Measurements from ENCODE around the gene RNU6-1.

DNA sequence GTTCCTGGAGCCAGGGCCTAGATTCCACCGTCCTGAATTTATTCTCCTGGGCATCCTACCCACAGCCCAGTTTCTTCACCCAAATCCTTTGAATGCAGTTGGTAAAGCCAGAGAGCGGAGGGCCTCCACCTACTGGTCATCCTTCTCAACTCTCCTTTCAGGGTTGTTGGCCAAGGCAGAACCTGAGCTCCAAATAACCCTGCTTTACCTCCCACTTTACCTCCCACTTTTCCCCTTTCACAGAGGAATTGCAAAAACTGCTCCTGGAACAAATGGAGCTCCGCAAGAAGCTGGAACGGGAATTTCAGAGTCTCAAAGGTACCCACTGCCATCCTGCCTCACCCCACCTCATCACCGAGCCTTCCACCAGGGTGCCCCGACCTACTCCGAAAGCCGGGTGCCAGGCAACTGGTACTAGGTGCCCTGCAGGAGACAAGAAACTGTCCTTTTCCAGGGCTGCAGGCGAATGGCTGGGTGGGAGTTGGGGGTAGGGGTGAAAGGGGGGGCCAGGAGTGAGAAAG, 7.8 kb downstream of the RNU6-1 start:
- TF ChIP-seq, protein P1, sequence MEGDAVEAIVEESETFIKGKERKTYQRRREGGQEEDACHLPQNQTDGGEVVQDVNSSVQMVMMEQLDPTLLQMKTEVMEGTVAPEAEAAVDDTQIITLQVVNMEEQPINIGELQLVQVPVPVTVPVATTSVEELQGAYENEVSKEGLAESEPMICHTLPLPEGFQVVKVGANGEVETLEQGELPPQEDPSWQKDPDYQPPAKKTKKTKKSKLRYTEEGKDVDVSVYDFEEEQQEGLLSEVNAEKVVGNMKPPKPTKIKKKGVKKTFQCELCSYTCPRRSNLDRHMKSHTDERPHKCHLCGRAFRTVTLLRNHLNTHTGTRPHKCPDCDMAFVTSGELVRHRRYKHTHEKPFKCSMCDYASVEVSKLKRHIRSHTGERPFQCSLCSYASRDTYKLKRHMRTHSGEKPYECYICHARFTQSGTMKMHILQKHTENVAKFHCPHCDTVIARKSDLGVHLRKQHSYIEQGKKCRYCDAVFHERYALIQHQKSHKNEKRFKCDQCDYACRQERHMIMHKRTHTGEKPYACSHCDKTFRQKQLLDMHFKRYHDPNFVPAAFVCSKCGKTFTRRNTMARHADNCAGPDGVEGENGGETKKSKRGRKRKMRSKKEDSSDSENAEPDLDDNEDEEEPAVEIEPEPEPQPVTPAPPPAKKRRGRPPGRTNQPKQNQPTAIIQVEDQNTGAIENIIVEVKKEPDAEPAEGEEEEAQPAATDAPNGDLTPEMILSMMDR (IDR thresholded peaks at IDR 0.05) = no peak
- TF ChIP-seq POLR2AphosphoS5 (IDR thresholded peaks at IDR 0.05) = no peak
- no peak for TF ChIP-seq EP300 (IDR thresholded peaks at IDR 0.05)
- no peak for TF ChIP-seq POLR2A (IDR thresholded peaks at IDR 0.05)

All from gastroesophageal sphincter (tissue), 3 donors.